GM08714 (cell line): ENCODE measurements around the gene GPR107.
A peak's percentile ranks its signal among the peaks of the same experiment; 100 is the strongest.
"Not testable (repeated sequence)": the region's sequence is repeated elsewhere in the genome, so short reads cannot be mapped to it uniquely, and the experiment has no call there.

ENCODE experiments used
- H3K4me3 ChIP-seq: fragments of 200-500 bp; sonication (Bioruptor generic); 2 replicates; pipeline ENCODE4 v1.5.1; 2014; ENCODE audit warnings: mild to moderate bottlenecking, low read length, inconsistent platforms
- ZNF274 ChIP-seq: IDR thresholded peaks from 2 replicates; pipeline ENCODE4 v1.6.1; 2012; ENCODE audit warnings: mild to moderate bottlenecking, low read depth, low read length

The GPR107 gene

GRCh38 chr9:130053504-130054324, at the start of gene GPR107:
Gene GPR107, plus strand, starts transcription at chr9:130053906. Its CDS starts 27 bp downstream, at chr9:130053933.
- peak within 1 kb of the TSS; percentile 92 for H3K4me3 ChIP-seq
- TF ChIP-seq ZNF274, result no peak

DNA sequence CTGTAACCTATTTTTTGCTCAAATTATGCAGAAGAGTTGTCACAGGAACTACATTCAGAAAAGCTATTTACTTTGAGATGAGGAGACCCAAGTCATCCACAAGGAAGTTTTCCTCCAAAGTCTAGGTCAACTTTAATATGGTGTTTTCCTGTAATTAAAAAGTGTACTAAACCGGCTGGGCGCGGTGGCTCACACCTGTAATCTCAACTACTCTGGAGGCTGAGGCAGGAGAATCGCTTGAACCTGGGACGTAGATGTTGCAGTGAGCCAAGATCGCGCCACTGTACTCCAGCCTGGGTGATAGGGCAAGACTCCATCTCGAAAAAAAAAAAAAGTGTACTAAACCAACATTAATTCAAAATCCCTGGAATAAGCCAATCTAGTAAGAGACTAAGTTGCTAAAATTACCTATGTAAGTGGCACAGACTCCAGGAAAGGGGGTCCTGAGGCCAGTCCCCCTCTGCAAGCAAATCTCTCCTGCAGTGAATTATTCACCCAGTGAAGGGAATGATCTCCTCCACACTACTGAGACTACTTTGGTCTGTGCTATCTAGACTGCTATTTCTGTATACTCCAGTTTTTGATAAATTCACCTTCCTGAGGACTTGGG, 49.7 kb upstream of the GPR107 start:
- H3K4me3 ChIP-seq, result no peak overlapping the region
- no peak for TF ChIP-seq ZNF274

GRCh38 chr9:130006952-130007351, 46.8 kb upstream of the GPR107 start:
- not testable (repeated sequence) for H3K4me3 ChIP-seq

DNA sequence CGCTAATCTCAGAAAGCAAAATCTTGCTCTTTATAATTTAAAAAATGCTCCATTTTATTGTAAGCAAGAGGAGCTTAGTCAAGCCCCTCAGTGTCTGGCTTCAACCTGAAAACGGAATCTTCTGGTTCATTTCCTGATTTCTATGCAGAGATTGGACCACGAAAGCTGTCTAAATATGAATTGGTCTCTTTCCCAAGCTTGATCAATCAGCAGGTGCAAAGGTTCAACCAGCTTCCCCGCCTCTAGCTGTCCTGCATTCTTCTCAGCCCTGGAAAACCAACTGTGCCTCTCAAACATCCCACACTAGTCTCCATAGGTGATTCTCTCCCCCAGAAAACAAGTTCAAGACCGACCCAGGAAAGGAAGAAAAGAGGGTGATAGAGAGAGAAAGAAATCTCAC, 45.2 kb upstream of the GPR107 start:
- H3K4me3 ChIP-seq, result no peak overlapping the region; the same call in 1 of the 2 replicates
- no peak for TF ChIP-seq ZNF274

- H3K4me3 ChIP-seq, result not testable (repeated sequence)
Observed at GRCh38 chr9:130009546-130009945, 44.2 kb upstream of the GPR107 start.

DNA sequence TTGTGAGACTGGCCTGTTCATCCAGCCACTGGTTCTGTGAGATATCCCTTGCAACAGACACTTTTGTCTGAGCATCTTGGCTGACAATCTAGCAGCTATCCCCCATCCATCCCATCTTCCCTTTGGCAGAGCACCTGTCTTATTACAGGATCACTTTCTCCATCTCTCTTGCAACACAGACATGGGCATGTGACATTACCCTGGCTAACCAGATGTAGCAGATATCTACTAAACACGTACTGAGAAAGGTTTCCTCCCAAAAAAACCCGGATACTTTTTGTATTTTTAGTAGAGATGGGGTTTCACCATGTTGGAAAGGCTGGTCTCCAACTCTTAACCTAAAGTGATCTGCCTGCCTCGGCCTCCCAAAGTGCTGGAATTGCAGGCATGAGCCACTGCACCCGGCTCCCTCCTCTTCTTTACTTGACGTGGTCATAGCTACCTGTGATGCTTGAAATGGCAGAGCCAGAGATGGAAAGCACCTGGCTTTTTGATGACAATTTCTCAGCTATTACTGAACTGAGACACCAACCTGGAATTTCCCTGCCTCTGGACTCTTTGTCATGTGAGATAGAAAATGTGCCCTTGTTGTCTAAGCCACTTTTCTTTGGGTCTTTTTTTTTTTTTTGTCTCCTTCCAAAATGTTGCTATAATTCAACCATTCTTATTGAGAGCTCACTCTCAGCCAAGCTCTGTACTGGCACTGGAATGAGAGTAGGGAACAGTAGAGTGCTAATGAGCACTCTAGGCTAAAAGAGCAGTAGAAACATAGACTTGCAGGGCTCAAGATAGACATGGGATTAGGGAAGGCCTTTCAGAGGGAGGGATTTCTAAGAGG, 43.3 kb upstream of the GPR107 start:
- TF ChIP-seq ZNF274, result no peak
- peak overlapping the region; percentile 4; the same call in 1 of the 2 replicates for H3K4me3 ChIP-seq

- no peak for TF ChIP-seq ZNF274
- no peak overlapping the region for H3K4me3 ChIP-seq
Observed at GRCh38 chr9:130013326-130013725, 40.4 kb upstream of the GPR107 start.

- H3K4me3 ChIP-seq, result no peak overlapping the region
- TF ChIP-seq ZNF274, result no peak
Observed at GRCh38 chr9:130015353-130016019, 38.2 kb upstream of the GPR107 start.

- no peak for TF ChIP-seq ZNF274
- no peak overlapping the region; the same call in 1 of the 2 replicates for H3K4me3 ChIP-seq
Observed at GRCh38 chr9:130017076-130017475, 36.6 kb upstream of the GPR107 start.

- H3K4me3 ChIP-seq, result peak overlapping the region; percentile 37; the same call in 1 of the 2 replicates
Observed at GRCh38 chr9:130017510-130017909, 36.2 kb upstream of the GPR107 start.

- H3K4me3 ChIP-seq, result peak overlapping the region; percentile 25; the same call in 1 of the 2 replicates
- TF ChIP-seq ZNF274, result no peak
Observed at GRCh38 chr9:130018265-130018664, 35.4 kb upstream of the GPR107 start.

- no peak for TF ChIP-seq ZNF274
- H3K4me3 ChIP-seq, result no peak overlapping the region
Observed at GRCh38 chr9:130020618-130021017, 33.1 kb upstream of the GPR107 start.

DNA sequence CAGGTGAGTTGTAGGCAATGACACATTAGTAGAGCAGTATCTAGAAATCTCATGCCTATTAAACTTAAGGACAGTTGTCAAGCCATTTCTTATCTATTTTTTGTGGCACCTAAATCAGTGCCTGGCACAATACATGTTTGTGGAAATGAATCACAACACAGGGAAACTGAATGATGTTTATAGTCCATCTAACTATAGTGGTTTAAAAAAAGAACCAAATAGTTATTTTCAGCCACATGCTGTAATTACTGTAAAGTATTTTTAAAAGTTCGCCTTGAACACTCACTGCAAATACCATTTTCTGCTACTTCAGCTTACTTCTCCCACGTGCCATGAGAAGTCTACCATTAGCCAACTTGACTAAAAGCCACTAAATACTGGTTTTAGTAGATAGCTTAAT, 32.6 kb upstream of the GPR107 start:
- H3K4me3 ChIP-seq, result no peak overlapping the region
- TF ChIP-seq ZNF274, result no peak

- not testable (repeated sequence) for H3K4me3 ChIP-seq
Observed at GRCh38 chr9:130021842-130022241, 31.9 kb upstream of the GPR107 start.

GRCh38 chr9:130022566-130023143, 31.1 kb upstream of the GPR107 start:
- no peak for TF ChIP-seq ZNF274
- peak overlapping the region; percentile 34; the same call in 1 of the 2 replicates for H3K4me3 ChIP-seq
